Activated T-cell treated with anti-CD3 and anti-CD28 coated beads, Interleukin-2, amount 50 U/mL, for 4 hours (primary cell): ENCODE measurements around the gene PRICKLE1. TPM values are rescaled to one million over a fixed set of nuclear protein-coding genes. Genes with fewer than 3 reads are reported as not detected.
"Not testable (repeated sequence)": the region's sequence is repeated elsewhere in the genome, so short reads cannot be mapped to it uniquely, and the experiment has no call there.

Source experiments
- ATAC-seq, 2 donors: fragments of 200-7000 bp; cut with Tn5 transposase; one replicate each; pipeline ENCODE4 v1.10.0; 2021
- DNase-seq: peaks from one replicate; pipeline ENCODE4 v3.0.0-alpha.2; 2020
- H3K27me3 Mint-ChIP-seq: one replicate; pipeline ENCODE4 v1.8.0; 2021; ENCODE audit warnings: low read depth, mixed read lengths
- H3K36me3 Mint-ChIP-seq: one replicate; pipeline ENCODE4 v1.8.0; 2022; ENCODE audit warnings: mixed read lengths; ENCODE audit not compliant: insufficient read depth
- H3K4me1 Mint-ChIP-seq: one replicate; pipeline ENCODE4 v1.8.0; 2021; ENCODE audit warnings: low read depth, mixed read lengths
- H3K4me3 Mint-ChIP-seq: one replicate; pipeline ENCODE4 v1.8.0; 2021; ENCODE audit warnings: mild to moderate bottlenecking, moderate library complexity, mixed read lengths
- H3K9me3 Mint-ChIP-seq: one replicate; pipeline ENCODE4 v1.8.0; 2021; ENCODE audit warnings: mixed read lengths
- total RNA-seq, 3 donors: library from RNA; stranded (reverse); gene quantifications; one replicate each; pipeline ENCODE4 v1.2.1, GENCODE V29; 2021

PRICKLE1 gene
- total RNA-seq, 3 donors from 2014 or later: not detected

- Mint-ChIP-seq H3K36me3 (no peaks in the 10 kb centered on the region), H3K4me1 (no peaks in the 10 kb centered on the region), H3K9me3 (no peaks in the 10 kb centered on the region), H3K27me3 (peaks cover 6% of the 10 kb centered on the region), H3K4me3 (no peak overlapping the region)
- no peak for DNase-seq
- ATAC-seq: no peak
Measured at GRCh38 chr12:42552822-42553221, 36.7 kb downstream of the PRICKLE1 start.

- peaks cover 6% of the 10 kb centered on the region for H3K27me3 Mint-ChIP-seq
- no peak for DNase-seq
- ATAC-seq: no peak
- H3K36me3 Mint-ChIP-seq: no peaks in the 10 kb centered on the region
- H3K4me1 Mint-ChIP-seq: no peaks in the 10 kb centered on the region
- H3K4me3 Mint-ChIP-seq: no peak overlapping the region
- H3K9me3 Mint-ChIP-seq: no peaks in the 10 kb centered on the region
Measured at GRCh38 chr12:42550800-42551199, 38.7 kb downstream of the PRICKLE1 start.

GRCh38 chr12:42546709-42547108 is 42.8 kb downstream of the PRICKLE1 start:
- ATAC-seq (no peak), DNase-seq (no peak)
- no peak overlapping the region for H3K4me3 Mint-ChIP-seq
- H3K4me1 Mint-ChIP-seq: no peaks in the 10 kb centered on the region
- H3K9me3 Mint-ChIP-seq: no peaks in the 10 kb centered on the region
- H3K27me3 Mint-ChIP-seq: peaks cover 6% of the 10 kb centered on the region
- no peaks in the 10 kb centered on the region for H3K36me3 Mint-ChIP-seq

- Mint-ChIP-seq H3K9me3 (no peaks in the 10 kb centered on the region), H3K36me3 (no peaks in the 10 kb centered on the region), H3K27me3 (peaks cover 2% of the 10 kb centered on the region), H3K4me3 (no peak overlapping the region), H3K4me1 (no peaks in the 10 kb centered on the region)
- DNase-seq (no peak), ATAC-seq (no peak)
Measured at GRCh38 chr12:42541965-42542364, 47.6 kb downstream of the PRICKLE1 start.

- not testable (repeated sequence) for H3K36me3 Mint-ChIP-seq, H3K9me3 Mint-ChIP-seq, ATAC-seq, H3K27me3 Mint-ChIP-seq, H3K4me1 Mint-ChIP-seq, H3K4me3 Mint-ChIP-seq, DNase-seq
Measured at GRCh38 chr12:42541308-42541707, 48.2 kb downstream of the PRICKLE1 start.

- DNase-seq (no peak), ATAC-seq (no peak)
- H3K36me3 Mint-ChIP-seq: no peaks in the 10 kb centered on the region
- H3K9me3 Mint-ChIP-seq: no peaks in the 10 kb centered on the region
- H3K4me3 Mint-ChIP-seq: no peak overlapping the region
- H3K4me1 Mint-ChIP-seq: no peaks in the 10 kb centered on the region
- peaks cover 2% of the 10 kb centered on the region for H3K27me3 Mint-ChIP-seq
Measured at GRCh38 chr12:42539696-42540095, 49.9 kb downstream of the PRICKLE1 start.

GRCh38 chr12:42538203-42538602 is 51.3 kb downstream of the PRICKLE1 start:
- no peaks in the 10 kb centered on the region for H3K4me1 Mint-ChIP-seq
- H3K4me3 Mint-ChIP-seq: no peak overlapping the region
- DNase-seq (no peak), ATAC-seq (no peak)
- peaks cover 5% of the 10 kb centered on the region for H3K27me3 Mint-ChIP-seq
- no peaks in the 10 kb centered on the region for H3K36me3 Mint-ChIP-seq
- no peaks in the 10 kb centered on the region for H3K9me3 Mint-ChIP-seq

- no peak for DNase-seq
- Mint-ChIP-seq H3K27me3 (peaks cover 5% of the 10 kb centered on the region), H3K36me3 (no peaks in the 10 kb centered on the region), H3K4me3 (no peak overlapping the region), H3K4me1 (no peaks in the 10 kb centered on the region), H3K9me3 (no peaks in the 10 kb centered on the region)
- no peak for ATAC-seq
Measured at GRCh38 chr12:42534184-42534838, 55.2 kb downstream of the PRICKLE1 start.

- Mint-ChIP-seq H3K4me1 (no peaks in the 10 kb centered on the region), H3K4me3 (no peak overlapping the region), H3K27me3 (peaks cover 6% of the 10 kb centered on the region), H3K9me3 (no peaks in the 10 kb centered on the region), H3K36me3 (no peaks in the 10 kb centered on the region)
- DNase-seq (no peak), ATAC-seq (no peak)
Measured at GRCh38 chr12:42530284-42530683, 59.3 kb downstream of the PRICKLE1 start.

- Mint-ChIP-seq H3K36me3 (no peaks in the 10 kb centered on the region), H3K4me1 (no peaks in the 10 kb centered on the region), H3K4me3 (no peak overlapping the region), H3K27me3 (peaks cover 5% of the 10 kb centered on the region), H3K9me3 (no peaks in the 10 kb centered on the region)
- ATAC-seq: no peak
- DNase-seq: no peak
Measured at GRCh38 chr12:42525444-42525843, 64.1 kb downstream of the PRICKLE1 start.

- H3K9me3 Mint-ChIP-seq: no peaks in the 10 kb centered on the region
- ATAC-seq (no peak), DNase-seq (no peak)
- no peaks in the 10 kb centered on the region for H3K36me3 Mint-ChIP-seq
- H3K27me3 Mint-ChIP-seq: peaks cover 5% of the 10 kb centered on the region
- no peaks in the 10 kb centered on the region for H3K4me1 Mint-ChIP-seq
- no peak overlapping the region for H3K4me3 Mint-ChIP-seq
Measured at GRCh38 chr12:42524716-42525115, 64.8 kb downstream of the PRICKLE1 start.

GRCh38 chr12:42516573-42516972 is 73.0 kb downstream of the PRICKLE1 start:
- Mint-ChIP-seq H3K4me1 (no peaks in the 10 kb centered on the region), H3K9me3 (peaks cover 11% of the 10 kb centered on the region), H3K4me3 (no peak overlapping the region), H3K27me3 (no peaks in the 10 kb centered on the region), H3K36me3 (no peaks in the 10 kb centered on the region)
- DNase-seq: no peak
- ATAC-seq: no peak

GRCh38 chr12:42511656-42512055 is 77.9 kb downstream of the PRICKLE1 start:
- H3K4me1 Mint-ChIP-seq: no peaks in the 10 kb centered on the region
- H3K27me3 Mint-ChIP-seq: peaks cover 10% of the 10 kb centered on the region
- DNase-seq: no peak
- H3K36me3 Mint-ChIP-seq: no peaks in the 10 kb centered on the region
- ATAC-seq: no peak
- H3K4me3 Mint-ChIP-seq: no peak overlapping the region
- peaks cover 8% of the 10 kb centered on the region for H3K9me3 Mint-ChIP-seq

- H3K36me3 Mint-ChIP-seq: no peaks in the 10 kb centered on the region
- peaks cover 10% of the 10 kb centered on the region for H3K27me3 Mint-ChIP-seq
- H3K4me3 Mint-ChIP-seq: no peak overlapping the region
- H3K9me3 Mint-ChIP-seq: no peaks in the 10 kb centered on the region
- DNase-seq (no peak), ATAC-seq (no peak)
- no peaks in the 10 kb centered on the region for H3K4me1 Mint-ChIP-seq
Measured at GRCh38 chr12:42510823-42511222, 78.7 kb downstream of the PRICKLE1 start.

GRCh38 chr12:42508913-42509460 is 80.6 kb downstream of the PRICKLE1 start:
- ATAC-seq: no peak
- Mint-ChIP-seq H3K27me3 (peaks cover 10% of the 10 kb centered on the region), H3K4me3 (no peak overlapping the region), H3K4me1 (no peaks in the 10 kb centered on the region), H3K9me3 (no peaks in the 10 kb centered on the region), H3K36me3 (no peaks in the 10 kb centered on the region)
- DNase-seq: no peak
